Measurements from ENCODE around the gene USP19. TPM values are rescaled to one million over a fixed set of nuclear protein-coding genes. Genes with fewer than 3 reads are reported as not detected.

Gene USP19
- total RNA-seq, 1 donor from 2014 or later, result 37.1 TPM

DNA sequence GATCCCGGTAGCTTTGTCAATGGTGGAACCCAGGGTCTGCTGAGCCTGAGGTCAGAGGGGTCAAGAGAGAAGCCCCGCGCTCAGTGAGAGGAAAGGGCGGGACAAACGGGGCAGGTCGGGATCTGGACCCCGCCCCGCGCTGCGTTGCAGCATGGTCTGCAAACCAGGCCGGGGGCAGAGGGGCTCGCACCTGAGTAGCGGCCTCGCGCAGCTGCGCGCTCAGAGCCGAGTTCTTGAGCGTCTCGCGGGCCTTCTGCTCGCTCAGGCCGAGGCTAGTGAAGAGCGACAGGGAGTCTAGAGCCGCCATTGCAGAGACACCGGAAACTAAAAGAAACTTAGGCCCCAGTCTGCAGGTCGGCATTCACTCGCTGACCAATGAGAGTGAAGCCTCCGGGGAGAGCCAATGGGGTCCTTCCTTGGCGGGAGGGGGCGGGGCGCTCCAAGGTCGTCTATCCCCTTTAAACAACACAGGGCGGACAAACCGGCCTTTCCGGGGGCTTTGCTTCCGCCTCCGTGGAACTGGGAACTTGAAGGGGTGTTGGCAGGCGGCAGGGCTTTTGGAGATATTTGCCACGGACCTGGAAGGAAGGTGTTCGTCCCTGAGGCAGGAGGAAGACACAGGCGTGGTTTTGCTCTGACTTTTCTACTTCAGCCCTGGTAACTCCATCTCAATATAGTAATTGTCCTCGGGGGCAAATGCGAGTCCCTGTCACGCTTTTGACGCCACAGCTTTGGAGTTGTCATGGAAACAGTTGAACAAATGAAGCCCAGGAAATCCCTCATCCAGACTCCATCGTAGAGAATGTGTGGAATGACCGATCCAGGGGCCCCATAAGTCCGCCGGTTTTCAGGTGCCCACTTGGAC lies 16.0 kb downstream of the USP19 start, which contains the start of gene QARS1:
Gene QARS1, minus strand, starts transcription at position 331 of the 865 bp plus-strand sequence. Its CDS starts 24 bp downstream, at position 307.
- ATAC-seq (peak; percentile 98), DNase-seq (ENCODE audit: low spot score) (peak; percentile 93)

DNA sequence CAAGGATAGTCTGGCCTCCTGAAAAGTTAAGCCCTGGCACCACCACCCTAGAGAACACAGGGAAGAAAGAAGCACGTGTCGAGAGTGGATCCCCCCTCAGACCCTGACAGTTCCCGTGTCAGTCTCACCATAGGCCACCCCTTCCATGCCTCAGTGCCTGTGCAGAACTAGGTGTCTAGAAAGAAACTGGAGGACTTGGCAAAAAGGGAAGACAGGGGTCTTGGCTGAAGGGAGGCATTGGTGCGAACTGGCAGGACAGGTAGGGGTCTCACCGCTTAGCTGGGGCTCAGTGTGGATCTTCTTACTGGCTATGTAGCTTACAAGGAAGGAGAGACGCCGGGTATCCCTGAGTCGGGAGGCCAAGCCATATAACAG lies 16.6 kb downstream of the USP19 start:
- no peak for DNase-seq (ENCODE audit: low spot score)

DNA sequence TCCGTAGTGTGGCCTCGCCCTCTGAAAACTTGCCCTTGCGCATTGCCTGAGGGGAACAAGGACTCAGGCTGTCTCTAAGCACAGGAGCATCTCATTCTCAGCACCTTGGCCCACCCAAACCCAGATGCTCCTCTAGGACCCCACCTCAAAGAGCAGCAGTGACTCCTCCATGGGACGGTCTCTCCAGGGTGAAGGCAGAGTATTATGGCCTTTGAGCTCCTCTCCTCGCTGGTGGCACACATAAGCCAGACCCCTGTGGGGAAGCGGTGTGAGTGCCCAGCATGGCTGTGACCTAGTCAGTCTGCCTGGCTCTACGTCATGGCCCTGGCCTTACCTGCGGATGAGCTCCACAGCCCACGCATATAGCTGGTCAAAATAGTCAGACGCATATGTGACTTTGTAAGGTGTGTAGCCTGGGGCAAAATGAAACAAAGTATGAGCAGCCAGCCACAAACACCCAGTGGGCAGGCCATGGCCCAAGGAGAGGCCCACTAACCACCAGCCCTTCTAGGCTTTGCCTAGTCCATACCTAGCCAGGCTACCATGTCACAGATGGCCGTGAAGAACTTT lies 20.5 kb downstream of the USP19 start:
- DNase-seq (ENCODE audit: low spot score), result no peak
- no peak for ATAC-seq

More for the DNA sequence above, 16.6 kb downstream of the USP19 start:
- ATAC-seq, result no peak

DNA sequence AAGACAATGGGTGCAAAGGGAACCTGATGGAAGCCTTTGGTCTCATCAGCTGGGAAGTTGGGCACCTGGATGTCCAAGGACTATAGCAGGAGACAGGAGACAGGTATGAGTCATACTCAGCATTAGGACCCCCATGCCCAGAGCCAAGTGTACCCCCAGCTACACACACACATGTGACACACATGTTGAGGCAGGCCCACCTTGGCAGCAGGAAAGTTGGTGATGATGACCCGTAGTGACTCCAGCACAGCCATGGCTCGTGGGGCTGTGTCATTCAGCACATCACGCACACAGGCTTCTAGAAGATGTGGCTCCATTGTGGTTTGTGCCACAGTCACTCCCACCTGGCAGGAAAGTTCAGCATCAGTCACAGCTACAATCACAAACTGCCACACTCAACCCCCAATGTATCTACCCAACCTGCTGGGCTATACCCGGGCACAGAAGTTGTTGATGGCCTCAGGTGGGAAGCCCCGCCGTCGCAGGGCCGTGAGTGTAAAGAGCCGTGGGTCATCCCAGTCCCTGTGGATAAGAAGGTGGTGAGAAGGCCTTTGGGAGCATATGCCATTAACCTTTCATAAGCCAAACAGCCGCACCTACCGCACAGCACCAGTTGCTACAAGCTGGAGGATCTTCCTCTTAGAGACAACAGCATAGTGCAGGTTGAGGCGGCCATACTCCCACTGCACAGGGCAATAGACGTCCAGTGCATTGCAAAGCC lies 21.6 kb downstream of the USP19 start:
- ATAC-seq, result no peak
- no peak for DNase-seq (ENCODE audit: low spot score)

DNA sequence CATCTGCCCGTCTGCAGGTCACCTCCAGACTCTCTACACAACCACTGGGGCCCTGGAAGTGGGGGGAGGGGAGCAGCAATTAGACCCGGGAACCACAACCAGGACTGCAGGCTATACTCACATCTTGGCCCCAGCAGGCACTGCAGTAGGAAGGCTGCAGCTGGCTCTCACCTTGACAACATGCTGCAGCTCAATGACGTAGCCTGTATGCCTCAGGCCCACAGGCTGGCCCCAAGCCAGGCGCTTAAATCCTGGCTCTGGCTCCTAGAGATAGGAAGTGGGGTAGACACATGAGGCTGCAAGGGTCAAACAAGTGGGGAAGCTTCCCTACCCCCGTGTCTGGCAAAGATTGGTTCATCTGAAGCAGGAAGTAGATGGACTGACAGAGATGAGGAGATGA lies 22.2 kb downstream of the USP19 start:
- DNase-seq (ENCODE audit: low spot score), result no peak
- ATAC-seq, result no peak

DNA sequence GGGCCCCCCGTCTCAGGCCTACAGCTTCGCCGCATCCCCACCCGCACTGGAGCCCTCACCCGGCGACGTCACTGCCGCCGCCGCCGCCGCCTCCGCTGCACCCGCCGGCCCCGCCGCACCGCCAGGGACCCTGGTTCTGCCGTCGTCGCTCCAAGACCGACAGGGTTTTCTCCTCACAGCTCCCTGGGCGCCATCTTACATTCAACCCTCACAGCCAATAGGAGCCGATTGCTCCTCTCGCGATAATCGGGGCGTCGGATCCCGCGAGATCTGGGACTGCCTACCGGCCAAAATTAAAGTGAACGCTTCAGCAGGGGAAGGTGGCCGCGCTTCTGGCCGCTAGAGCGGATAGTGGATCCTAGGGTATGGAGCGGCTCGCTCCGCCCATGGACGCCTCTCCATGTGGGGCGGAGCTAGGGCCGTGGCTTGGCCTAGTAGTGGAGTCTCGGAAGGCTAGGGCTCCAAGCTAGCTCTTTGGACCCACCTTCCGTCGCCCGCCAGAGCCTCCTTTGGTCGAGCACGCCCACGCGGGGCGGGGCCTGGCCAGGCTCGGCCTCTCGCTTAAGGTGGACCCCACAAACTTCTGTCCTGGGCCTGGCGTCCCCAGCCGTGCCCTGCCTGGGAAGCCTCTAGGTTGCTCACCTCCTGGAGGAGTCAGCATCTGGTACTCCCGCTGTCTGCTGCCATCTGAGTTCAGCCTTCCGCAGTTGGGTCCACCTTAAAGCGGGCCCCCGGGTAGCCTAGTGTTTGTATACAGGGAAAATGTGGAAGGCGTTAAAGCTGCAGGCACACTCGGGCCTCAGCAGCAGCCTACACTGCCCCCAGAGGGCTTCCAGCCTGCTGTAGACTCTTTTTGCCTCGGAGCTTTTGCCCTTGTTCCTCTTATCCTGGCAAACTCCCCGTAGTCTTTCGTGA lies 26.5 kb downstream of the USP19 start, which contains the start of gene QRICH1:
Gene QRICH1, minus strand, starts transcription at position 219 of the 915 bp plus-strand sequence. CDS start 17,054 bp downstream, outside the sequence.
- DNase-seq (ENCODE audit: low spot score), result peak; percentile 98
- peak; percentile 89 for ATAC-seq

DNA sequence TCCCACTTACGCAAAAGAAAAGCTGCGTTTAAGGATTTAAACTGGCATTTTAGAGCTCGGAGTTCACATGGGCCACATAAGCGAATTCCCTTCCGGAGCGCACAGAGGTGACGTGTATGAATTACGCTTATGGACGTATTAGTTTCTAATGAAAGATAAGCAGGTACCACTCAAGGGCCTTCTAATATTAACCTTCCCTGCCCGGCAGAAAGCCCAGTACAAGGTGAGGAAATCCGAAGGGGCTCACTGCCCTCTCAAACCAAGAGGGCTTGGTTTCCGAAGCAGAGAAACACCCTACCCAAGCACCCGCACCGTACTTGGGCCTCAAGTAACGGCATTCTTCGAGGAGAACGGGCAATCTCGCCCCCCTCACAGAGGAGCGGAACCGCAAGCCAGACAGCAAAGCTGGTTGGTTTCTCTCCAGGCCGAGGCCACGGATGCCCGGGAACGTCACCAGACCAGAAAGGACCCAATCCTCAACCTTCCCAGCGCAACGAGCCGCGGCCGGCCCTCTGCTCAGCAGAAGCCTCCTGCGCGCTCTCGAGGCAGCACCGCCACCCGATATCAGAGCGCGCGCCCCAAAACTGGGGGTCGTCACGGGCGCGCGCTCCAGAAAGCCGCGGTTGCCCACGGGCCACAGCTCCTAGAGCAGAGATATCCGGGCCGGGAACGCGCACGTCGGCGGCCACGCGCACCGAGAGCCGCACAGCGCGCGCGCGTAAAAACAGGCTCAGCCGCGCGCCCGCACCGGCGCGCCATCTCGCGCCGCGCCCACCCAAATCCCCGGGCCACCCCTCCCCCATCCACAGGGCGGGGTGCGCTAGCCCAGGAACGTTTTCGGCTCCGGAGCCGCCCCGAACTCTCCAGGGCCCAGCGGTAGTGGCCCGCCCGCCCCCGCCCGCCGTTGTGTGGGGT lies 27.4 kb downstream of the USP19 start:
- ATAC-seq (peak; percentile 68), DNase-seq (ENCODE audit: low spot score) (peak; percentile 81)

DNA sequence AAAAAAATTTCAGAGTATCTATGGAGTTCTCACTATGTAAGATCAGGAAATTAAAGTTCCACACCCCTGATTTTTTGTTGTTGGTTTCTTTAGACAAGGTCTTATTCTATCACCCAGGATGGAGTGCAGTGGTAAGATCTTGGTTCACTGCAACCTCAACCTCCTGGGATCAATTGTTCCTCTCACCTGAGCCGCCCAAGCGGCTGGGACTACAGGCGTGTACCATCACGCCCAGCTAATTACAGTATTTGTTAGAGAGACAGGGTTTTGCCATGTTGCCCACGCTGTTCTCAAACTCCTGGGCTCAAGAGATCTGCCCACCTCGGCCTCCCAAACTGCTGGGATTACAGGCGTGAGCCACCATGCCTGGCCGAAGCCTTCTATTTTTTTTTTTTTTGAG lies 39.2 kb downstream of the USP19 start:
- DNase-seq (ENCODE audit: low spot score), result no peak
- ATAC-seq, result no peak

DNA sequence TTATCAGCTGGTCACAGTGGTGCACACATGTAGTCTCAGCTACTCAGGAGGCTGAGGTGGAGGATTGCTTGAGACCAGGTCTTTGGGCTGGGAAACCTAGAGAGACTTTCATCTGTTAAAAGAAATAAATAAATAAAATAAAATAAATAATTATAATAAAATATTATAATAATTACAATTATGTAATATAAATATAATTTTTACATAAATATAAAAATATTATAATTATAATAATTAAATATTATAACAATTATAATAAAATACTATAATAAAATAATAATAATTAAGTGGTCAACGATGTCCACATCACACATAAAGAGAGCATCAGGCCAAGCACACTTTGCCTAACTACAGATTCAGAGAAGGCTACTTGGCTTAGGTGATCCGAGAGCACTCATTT lies 41.4 kb downstream of the USP19 start:
- ATAC-seq (no peak), DNase-seq (ENCODE audit: low spot score) (no peak)

DNA sequence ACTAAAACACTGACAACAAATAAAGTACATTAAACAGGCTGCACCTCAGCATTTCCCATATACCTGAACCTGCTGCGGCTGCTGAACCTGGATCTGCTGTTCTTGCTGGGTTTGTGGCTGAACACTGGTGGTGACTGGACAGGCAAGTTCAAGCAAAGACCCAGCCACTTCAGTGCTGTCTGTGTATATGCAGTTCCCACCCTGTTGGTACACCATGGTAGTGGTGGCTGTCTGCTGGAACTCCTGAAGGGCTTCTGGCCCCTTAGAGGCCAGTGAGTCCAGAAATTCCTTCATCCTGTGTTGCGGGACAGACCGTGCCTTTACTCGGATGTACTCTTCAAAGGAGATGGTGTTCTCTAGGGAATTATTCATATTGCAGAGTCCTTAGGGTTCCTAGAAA lies 44.0 kb downstream of the USP19 start:
- no peak for ATAC-seq

DNA sequence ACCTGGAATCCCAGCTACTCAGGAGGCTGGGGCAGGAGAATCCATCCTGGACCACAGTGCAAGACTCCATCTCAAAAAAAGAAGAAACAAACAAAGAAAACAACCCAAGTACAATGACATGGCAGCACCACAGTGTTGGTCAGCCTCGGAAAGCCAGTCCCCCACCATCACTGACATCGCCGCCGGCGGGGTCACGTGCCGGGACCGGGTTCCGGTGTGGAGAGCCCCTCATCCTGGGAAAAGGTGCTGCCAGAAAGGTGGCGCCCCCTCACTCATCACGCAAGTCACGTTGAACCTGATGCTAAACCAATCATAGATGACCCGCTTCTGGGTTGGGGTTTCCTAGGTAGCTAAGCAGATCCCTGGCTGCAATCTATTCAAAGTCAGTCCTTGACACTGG lies 44.5 kb downstream of the USP19 start:
- ATAC-seq, result no peak
- DNase-seq (ENCODE audit: low spot score), result no peak

More for the DNA sequence above, 44.0 kb downstream of the USP19 start:
- no peak for DNase-seq (ENCODE audit: low spot score)

Other genes starting within 250 kb of the USP19 start
- gene SLC25A20, start 221.9 kb downstream of the USP19 start, total RNA-seq, result 84.1 TPM
- gene ARIH2, start 202.0 kb downstream of the USP19 start, total RNA-seq, result 41.0 TPM
- 13.7 TPM for gene P4HTM, start 130.6 kb downstream of the USP19 start, total RNA-seq
- 79.5 TPM for gene WDR6, start 113.4 kb downstream of the USP19 start, total RNA-seq
- gene DALRD3, start 102.2 kb downstream of the USP19 start, total RNA-seq, result 8.6 TPM
- 44.2 TPM for gene NDUFAF3, start 98.7 kb downstream of the USP19 start, total RNA-seq
- gene IMPDH2, start 91.4 kb downstream of the USP19 start, total RNA-seq, result 38.6 TPM
- 33.4 TPM for gene QRICH1, start 26.8 kb downstream of the USP19 start, total RNA-seq
- gene QARS1, start 16.1 kb downstream of the USP19 start, total RNA-seq, result 105 TPM
- 172 TPM for gene LAMB2, start 12.2 kb upstream of the USP19 start, total RNA-seq
- 9.2 TPM for gene CCDC71, start 45.5 kb upstream of the USP19 start, total RNA-seq
- 14.0 TPM for gene KLHDC8B, start 50.8 kb upstream of the USP19 start, total RNA-seq
- gene C3orf62, start 156.4 kb upstream of the USP19 start, total RNA-seq, result 1.9 TPM
- 19.7 TPM for gene USP4, start 219.2 kb upstream of the USP19 start, total RNA-seq
- 272 TPM for gene GPX1, start 237.5 kb upstream of the USP19 start, total RNA-seq

Data from left lobe of liver (tissue), 2 donors.